ENCODE results near the gene UPF1. TPM values are rescaled to one million over a fixed set of nuclear protein-coding genes. Genes with fewer than 3 reads are reported as not detected.

The UPF1 gene
- total and polyA plus RNA-seq, 4 experiments from 2014 or later = 2.6 to 130 (median 74.3) TPM

DNA sequence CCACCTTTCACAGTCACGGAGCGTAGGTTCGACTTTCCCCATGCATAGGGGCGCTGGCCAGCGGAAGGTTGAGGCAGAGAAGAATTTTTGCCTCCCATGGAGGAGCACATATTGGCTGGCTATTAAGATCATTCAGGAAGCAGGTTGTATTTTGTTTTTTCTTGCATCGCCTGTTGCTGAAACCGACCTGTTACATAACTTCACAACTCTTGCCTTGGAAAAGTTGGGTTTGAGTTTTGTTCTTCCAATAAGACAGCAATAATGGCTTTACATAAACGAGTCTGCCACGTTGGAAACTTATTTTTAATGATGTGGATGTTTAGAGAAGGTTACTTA is 1.4 kb downstream of the UPF1 start:
- H3K4me3 ChIP-seq (ENCODE audit: low read length in 2 of 2) = peak overlapping the region; percentile 64 to 65
- Mint-ChIP-seq H3K9me3 (no peaks in the 10 kb centered on the region), H3K27ac (peak overlapping the region; percentile 89 to 96 (median 93)), H3K4me3 (peak overlapping the region; percentile 90 to 99 (median 95)), H3K4me1 (peaks cover 34 to 61% (median 48%) of the 10 kb centered on the region in 4 donors), H3K36me3 (peaks cover 36 to 42% of the 10 kb centered on the region in 2 donors), H3K27me3 (no peaks in the 10 kb centered on the region)
- H3K4me1 ChIP-seq (ENCODE audit: insufficient read depth, low read length) = peaks cover 50% of the 10 kb centered on the region
- POLR2A ChIA-PET (ENCODE audit: partially characterized antibody) = interaction anchor here (1.0 to 2.8 kb wide), 11 partner anchors 8 to 393 kb away, joined by 3 to 19 read pairs (median 9); partner anchors contain the start of genes KXD1, REX1BD and UBA52
- peak overlapping the region; percentile 75 for H3K27ac ChIP-seq (ENCODE audit: low read depth, low read length)
- H3K36me3 ChIP-seq (ENCODE audit: insufficient read depth, low read length) = peaks cover 11% of the 10 kb centered on the region
- intact Hi-C loops (cut with micrococcal nuclease) = no loop called here
- no peaks in the 10 kb centered on the region for H3K9me3 ChIP-seq (ENCODE audit: control insufficient read depth in 1 of 2, low read length in 2 of 2)
- CTCF ChIA-PET (ENCODE audit: partially characterized antibody) = interaction anchor here (0.5 to 2.4 kb wide), 3 partner anchors 9 to 246 kb away, joined by 3 to 12 read pairs (median 3); no protein-coding TSS in a partner anchor
- DNase-seq = no peak
- no peaks in the 10 kb centered on the region for H3K27me3 ChIP-seq (ENCODE audit: insufficient read depth, low read length)

- Histone ChIP-seq H3K4me3 (ENCODE audit: low read length in 2 of 2) (peak overlapping the region; percentile 64 to 65), H3K4me1 (ENCODE audit: insufficient read depth, low read length) (peaks cover 59% of the 10 kb centered on the region), H3K9me3 (ENCODE audit: control insufficient read depth in 1 of 2, low read length in 2 of 2) (no peaks in the 10 kb centered on the region), H3K27me3 (ENCODE audit: insufficient read depth, low read length) (no peaks in the 10 kb centered on the region), H3K36me3 (ENCODE audit: insufficient read depth, low read length) (peaks cover 11% of the 10 kb centered on the region), H3K27ac (ENCODE audit: low read depth, low read length) (peak overlapping the region; percentile 29)
- H3K27me3 Mint-ChIP-seq = no peaks in the 10 kb centered on the region
- intact Hi-C loops (cut with micrococcal nuclease) = no loop called here
- ChIA-PET CTCF (ENCODE audit: partially characterized antibody) (interaction anchor here (1.4 to 1.8 kb wide), 5 partner anchors 9 to 383 kb away, joined by 3 to 8 read pairs (median 4); no protein-coding TSS in a partner anchor), POLR2A (ENCODE audit: partially characterized antibody) (interaction anchor here (1.0 to 1.7 kb wide), 4 partner anchors 10 to 263 kb away, joined by 3 to 9 read pairs (median 4); partner anchors contain the start of gene UBA52)
- H3K9me3 Mint-ChIP-seq = no peaks in the 10 kb centered on the region
- H3K4me1 Mint-ChIP-seq = peaks cover 38 to 70% (median 55%) of the 10 kb centered on the region in 4 donors
- no peak for DNase-seq
- peaks cover 36 to 47% of the 10 kb centered on the region in 2 donors for H3K36me3 Mint-ChIP-seq
- H3K27ac Mint-ChIP-seq = peak overlapping the region; percentile 77 to 95 (median 91)
- peak overlapping the region; percentile 90 to 99 (median 95) for H3K4me3 Mint-ChIP-seq
These were observed 2.3 kb downstream of the UPF1 start for GRCh38 chr19:18833849-18834643.

DNA sequence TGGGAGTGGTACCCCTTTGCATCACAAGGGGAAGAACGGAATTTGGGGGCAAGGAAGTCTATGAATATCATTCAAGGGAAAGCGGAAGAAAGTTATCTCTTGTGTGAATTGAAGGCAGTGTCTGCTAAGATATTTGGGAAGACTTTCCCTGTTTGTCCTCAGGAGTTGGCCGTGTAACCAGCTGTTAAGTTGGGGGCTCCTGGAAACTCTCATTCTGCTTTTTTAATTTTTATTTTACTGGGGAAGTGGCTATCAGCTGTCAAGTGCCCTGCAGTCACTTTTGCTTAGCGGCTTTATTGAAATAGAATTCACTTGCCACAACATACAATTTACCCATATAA is 2.9 kb downstream of the UPF1 start:
- peaks cover 40 to 76% (median 60%) of the 10 kb centered on the region in 4 donors for H3K4me1 Mint-ChIP-seq
- H3K36me3 Mint-ChIP-seq = peaks cover 36 to 47% of the 10 kb centered on the region in 2 donors
- H3K4me3 Mint-ChIP-seq = peak overlapping the region; percentile 90 to 99 (median 95)
- no peaks in the 10 kb centered on the region for H3K9me3 Mint-ChIP-seq
- DNase-seq = no peak
- Histone ChIP-seq H3K9me3 (ENCODE audit: control insufficient read depth in 1 of 2, low read length in 2 of 2) (no peaks in the 10 kb centered on the region), H3K27me3 (ENCODE audit: insufficient read depth, low read length) (no peaks in the 10 kb centered on the region), H3K4me3 (ENCODE audit: low read length in 2 of 2) (no peak overlapping the region), H3K36me3 (ENCODE audit: insufficient read depth, low read length) (peaks cover 11% of the 10 kb centered on the region), H3K27ac (ENCODE audit: low read depth, low read length) (no peak overlapping the region), H3K4me1 (ENCODE audit: insufficient read depth, low read length) (peaks cover 64% of the 10 kb centered on the region)
- intact Hi-C loops (cut with micrococcal nuclease) = no loop called here
- ChIA-PET POLR2A (ENCODE audit: partially characterized antibody) (interaction anchor here (1.5 to 1.7 kb wide), 2 partner anchors 10 to 13 kb away, joined by 5 to 9 read pairs; no protein-coding TSS in a partner anchor), CTCF (ENCODE audit: partially characterized antibody) (interaction anchor here (1.4 to 1.8 kb wide), 5 partner anchors 9 to 384 kb away, joined by 3 to 8 read pairs (median 4); no protein-coding TSS in a partner anchor)
- peak overlapping the region in 6 of 7 donors; percentile 14 to 95 (median 92) for H3K27ac Mint-ChIP-seq
- no peaks in the 10 kb centered on the region for H3K27me3 Mint-ChIP-seq

- intact Hi-C loops (cut with micrococcal nuclease) = no loop called here
- peaks cover 4% of the 10 kb centered on the region for H3K36me3 ChIP-seq (ENCODE audit: insufficient read depth, low read length)
- peaks cover 21 to 43% of the 10 kb centered on the region in 2 donors for H3K36me3 Mint-ChIP-seq
- no peaks in the 10 kb centered on the region for H3K9me3 ChIP-seq (ENCODE audit: control insufficient read depth in 1 of 2, low read length in 2 of 2)
- no peak overlapping the region for H3K4me3 ChIP-seq (ENCODE audit: low read length in 2 of 2)
- ChIA-PET CTCF (ENCODE audit: partially characterized antibody) (interaction anchor here (1.2 to 2.5 kb wide), 3 partner anchors 8 to 246 kb away, joined by 3 to 19 read pairs (median 3); no protein-coding TSS in a partner anchor), POLR2A (ENCODE audit: partially characterized antibody) (interaction anchor here (3.0 kb wide), 1 partner anchor 7 kb away, joined by 19 read pairs; the partner anchor contains the start of gene UPF1)
- H3K4me3 Mint-ChIP-seq = peak overlapping the region in 3 of 8 donors; percentile 25 to 63 (median 48)
- peak overlapping the region in 4 of 7 donors; percentile 13 to 84 (median 60) for H3K27ac Mint-ChIP-seq
- no peaks in the 10 kb centered on the region for H3K27me3 Mint-ChIP-seq
- peaks cover 62 to 98% (median 85%) of the 10 kb centered on the region in 4 donors for H3K4me1 Mint-ChIP-seq
- no peak for DNase-seq
- H3K9me3 Mint-ChIP-seq = no peaks in the 10 kb centered on the region
- peaks cover 95% of the 10 kb centered on the region for H3K4me1 ChIP-seq (ENCODE audit: insufficient read depth, low read length)
- no peaks in the 10 kb centered on the region for H3K27me3 ChIP-seq (ENCODE audit: insufficient read depth, low read length)
- no peak overlapping the region for H3K27ac ChIP-seq (ENCODE audit: low read depth, low read length)
These were observed 7.9 kb downstream of the UPF1 start for GRCh38 chr19:18839465-18840287.

DNA sequence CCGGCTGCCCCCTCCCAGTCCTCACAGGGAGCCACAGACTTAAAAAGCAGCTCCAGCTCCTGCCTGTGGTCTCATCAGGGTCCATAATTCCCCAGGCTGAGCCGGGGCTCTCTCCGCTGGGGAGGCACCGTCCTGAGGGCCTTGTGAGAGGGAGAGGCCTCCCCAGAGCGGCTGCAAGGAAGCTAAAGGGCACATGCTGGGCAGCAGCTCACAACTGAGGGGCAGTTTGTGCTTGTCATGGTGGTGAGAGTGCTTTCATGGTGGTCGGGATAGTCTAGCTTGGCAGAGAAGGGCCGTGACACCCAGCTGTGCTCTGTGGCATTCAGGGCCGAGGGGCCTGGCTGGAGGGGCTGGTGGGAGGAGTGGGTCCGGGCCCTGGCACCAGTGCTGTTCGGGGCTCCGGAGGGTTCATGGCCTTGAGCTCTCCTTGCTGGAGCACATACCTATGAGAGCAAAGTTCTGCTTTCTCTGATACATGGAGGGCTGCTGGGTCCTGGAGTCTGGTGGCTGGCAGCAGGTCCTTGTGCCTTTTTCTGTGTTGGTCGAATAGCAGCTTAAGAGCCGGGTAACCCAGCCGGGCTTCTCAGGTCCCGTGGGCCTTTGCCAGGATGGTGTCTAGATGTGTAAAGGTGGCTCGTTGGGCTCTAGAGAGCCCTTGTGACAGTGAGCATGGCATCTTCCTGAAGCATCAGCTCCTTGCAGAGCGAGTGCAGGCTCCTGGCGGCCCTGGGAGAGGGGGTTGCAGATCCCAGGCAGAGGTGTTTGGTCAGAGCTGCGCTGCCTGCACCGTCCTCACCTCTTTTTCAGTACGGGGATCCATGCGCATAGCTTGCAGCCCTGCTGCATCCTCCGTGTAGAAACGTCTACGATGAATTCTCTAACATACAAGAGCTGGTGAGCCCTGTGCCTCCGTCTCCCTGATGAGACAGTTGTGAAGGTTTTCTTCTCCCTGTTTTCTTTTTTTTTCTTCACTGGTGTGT is 8.8 kb downstream of the UPF1 start:
- H3K4me3 ChIP-seq (ENCODE audit: low read length in 2 of 2) = no peak overlapping the region
- Mint-ChIP-seq H3K9me3 (no peaks in the 10 kb centered on the region), H3K36me3 (peaks cover 16 to 39% of the 10 kb centered on the region in 2 donors), H3K27me3 (no peaks in the 10 kb centered on the region), H3K27ac (peak overlapping the region; percentile 46 to 84 (median 56)), H3K4me1 (peaks cover 61 to 98% (median 84%) of the 10 kb centered on the region in 4 donors), H3K4me3 (peak overlapping the region in 6 of 8 donors; percentile 13 to 63 (median 44))
- H3K27me3 ChIP-seq (ENCODE audit: insufficient read depth, low read length) = no peaks in the 10 kb centered on the region
- H3K36me3 ChIP-seq (ENCODE audit: insufficient read depth, low read length) = no peaks in the 10 kb centered on the region
- ChIA-PET CTCF (ENCODE audit: partially characterized antibody) (interaction anchor here (1.2 to 1.4 kb wide), 3 partner anchors 16 to 247 kb away, joined by 3 to 4 read pairs (median 3); no protein-coding TSS in a partner anchor), POLR2A (ENCODE audit: partially characterized antibody) (interaction anchor here (3.0 kb wide), 1 partner anchor 8 kb away, joined by 19 read pairs; the partner anchor contains the start of gene UPF1)
- H3K27ac ChIP-seq (ENCODE audit: low read depth, low read length) = no peak overlapping the region
- intact Hi-C loops (cut with micrococcal nuclease) = no loop called here
- DNase-seq = no peak
- no peaks in the 10 kb centered on the region for H3K9me3 ChIP-seq (ENCODE audit: control insufficient read depth in 1 of 2, low read length in 2 of 2)
- H3K4me1 ChIP-seq (ENCODE audit: insufficient read depth, low read length) = peaks cover 95% of the 10 kb centered on the region

GRCh38 chr19:18841400-18841799 is 9.6 kb downstream of the UPF1 start:
- no peaks in the 10 kb centered on the region for H3K36me3 ChIP-seq (ENCODE audit: insufficient read depth, low read length)

More at GRCh38 chr19:18841400-18841799, 9.6 kb downstream of the UPF1 start:
- H3K4me1 Mint-ChIP-seq = peaks cover 57 to 98% (median 82%) of the 10 kb centered on the region in 4 donors
- intact Hi-C loops (cut with micrococcal nuclease) = no loop called here
- peaks cover 0 to 2% (median 0%) of the 10 kb centered on the region in 8 donors for H3K9me3 Mint-ChIP-seq
- Histone ChIP-seq H3K4me3 (ENCODE audit: low read length in 2 of 2) (no peak overlapping the region), H3K27me3 (ENCODE audit: insufficient read depth, low read length) (no peaks in the 10 kb centered on the region), H3K4me1 (ENCODE audit: insufficient read depth, low read length) (peaks cover 95% of the 10 kb centered on the region), H3K9me3 (ENCODE audit: control insufficient read depth in 1 of 2, low read length in 2 of 2) (no peaks in the 10 kb centered on the region), H3K27ac (ENCODE audit: low read depth, low read length) (no peak overlapping the region)
- POLR2A ChIA-PET (ENCODE audit: partially characterized antibody) = interaction anchor here (3.0 kb wide), 1 partner anchor 9 kb away, joined by 19 read pairs; the partner anchor contains the start of gene UPF1
- CTCF ChIA-PET (ENCODE audit: partially characterized antibody) = interaction anchor here (0.6 to 1.4 kb wide), 3 partner anchors 25 to 247 kb away, joined by 3 to 4 read pairs (median 3); no protein-coding TSS in a partner anchor
- peak overlapping the region in 5 of 7 donors; percentile 41 to 84 (median 53) for H3K27ac Mint-ChIP-seq
- H3K27me3 Mint-ChIP-seq = no peaks in the 10 kb centered on the region
- H3K4me3 Mint-ChIP-seq = peak overlapping the region in 5 of 8 donors; percentile 21 to 74 (median 50)
- DNase-seq = no peak
- H3K36me3 Mint-ChIP-seq = peaks cover 8 to 35% of the 10 kb centered on the region in 2 donors

All from CD4-positive, alpha-beta memory T cell (primary cell).